NT2/D1 (cell line): Measurements from ENCODE around the gene SPNS1.

Experiments
- DNase-seq: peaks from one replicate; pipeline ENCODE4 v3.0.0-alpha.2; 2011; ENCODE audit warnings: low read depth, low spot score
- H3K27me3 ChIP-seq: 2 replicates; pipeline ENCODE4 v1.6.0; 2011; ENCODE audit warnings: mild to moderate bottlenecking; ENCODE audit not compliant: insufficient read length, insufficient read depth
- H3K36me3 ChIP-seq: 2 replicates; pipeline ENCODE4 v1.6.1; 2011; ENCODE audit warnings: mild to moderate bottlenecking, low read length, mixed read lengths; ENCODE audit not compliant: insufficient read depth, insufficient read length
- H3K4me1 ChIP-seq: 2 replicates; pipeline ENCODE4 v1.5.1; 2011; ENCODE audit not compliant: insufficient read depth, insufficient read length
- H3K4me3 ChIP-seq: 2 replicates; pipeline ENCODE4 v1.5.1; 2011; ENCODE audit warnings: low read depth; ENCODE audit not compliant: insufficient read length
- H3K9ac ChIP-seq: 2 replicates; pipeline ENCODE4 v1.6.0; 2011; ENCODE audit warnings: low read depth; ENCODE audit not compliant: insufficient read length
- H3K9me3 ChIP-seq: 2 replicates; pipeline ENCODE4 v1.5.1; 2011; ENCODE audit warnings: mild to moderate bottlenecking, low read length; ENCODE audit not compliant: insufficient read depth
- SUZ12 ChIP-seq: IDR thresholded peaks from 2 replicates; pipeline ENCODE4 v1.6.1; 2011; ENCODE audit not compliant: insufficient read length, insufficient read depth; ENCODE audit errors: extremely low read depth
- YY1 ChIP-seq: IDR thresholded peaks from 2 replicates; pipeline ENCODE4 v1.6.1; 2011; ENCODE audit not compliant: insufficient read length, insufficient read depth
- ZNF274 ChIP-seq: IDR thresholded peaks from 2 replicates; pipeline ENCODE4 v1.6.1; 2011; ENCODE audit warnings: mild to moderate bottlenecking, low read depth, low read length

Gene SPNS1

DNA sequence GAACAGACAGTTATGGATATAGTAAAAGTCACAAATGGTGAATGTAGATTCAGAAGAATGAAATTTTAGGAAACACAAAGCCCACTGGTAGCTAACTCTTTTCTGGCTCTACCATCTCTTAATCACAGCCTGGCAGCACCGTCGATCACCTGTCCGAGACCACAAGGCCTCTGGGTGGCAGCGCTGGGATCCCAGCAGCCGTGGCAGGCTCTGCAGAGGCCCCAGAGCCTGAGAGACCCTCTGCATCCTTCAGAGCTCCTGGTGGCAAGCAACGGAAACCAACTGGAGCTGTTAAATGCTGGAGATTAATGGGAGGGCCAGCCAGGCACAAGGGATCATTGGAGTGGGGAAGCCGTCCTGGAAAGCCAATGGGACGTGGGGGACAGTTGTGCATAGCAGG is 36.5 kb downstream of the SPNS1 start:
- TF ChIP-seq ZNF274 (no peak), YY1 (no peak), SUZ12 (no peak)
- Histone ChIP-seq H3K9me3 (no peaks in the 10 kb centered on the region), H3K27me3 (no peaks in the 10 kb centered on the region), H3K4me3 (no peak overlapping the region), H3K4me1 (peaks cover 6% of the 10 kb centered on the region), H3K9ac (no peak overlapping the region), H3K36me3 (no peaks in the 10 kb centered on the region)
- DNase-seq: peak; percentile 47

DNA sequence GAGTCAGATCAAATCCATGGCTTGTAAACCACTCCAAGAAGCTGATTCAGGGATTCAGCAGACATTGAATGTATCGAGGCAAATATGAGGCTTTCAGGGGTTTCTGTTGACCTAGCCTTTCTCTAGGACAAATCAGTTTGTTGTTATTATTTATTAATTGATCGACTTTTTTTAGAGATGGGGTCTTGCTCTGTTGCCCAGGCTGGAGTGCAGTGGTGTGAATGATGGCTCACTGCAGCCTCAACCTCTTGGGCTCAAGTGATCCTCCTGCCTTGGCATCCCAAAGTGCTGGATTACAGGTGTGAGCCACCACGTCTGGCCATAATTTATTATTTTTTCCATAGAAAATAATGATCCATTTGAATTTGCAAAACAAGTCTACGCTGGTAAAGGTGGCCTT is 37.3 kb downstream of the SPNS1 start:
- H3K36me3 ChIP-seq: no peaks in the 10 kb centered on the region
- H3K4me1 ChIP-seq: peaks cover 6% of the 10 kb centered on the region
- H3K9me3 ChIP-seq: no peaks in the 10 kb centered on the region
- H3K27me3 ChIP-seq: no peaks in the 10 kb centered on the region
- no peak for TF ChIP-seq YY1
- no peak for TF ChIP-seq SUZ12
- TF ChIP-seq ZNF274: no peak
- DNase-seq: no peak
- H3K4me3 ChIP-seq: no peak overlapping the region
- no peak overlapping the region for H3K9ac ChIP-seq

DNA sequence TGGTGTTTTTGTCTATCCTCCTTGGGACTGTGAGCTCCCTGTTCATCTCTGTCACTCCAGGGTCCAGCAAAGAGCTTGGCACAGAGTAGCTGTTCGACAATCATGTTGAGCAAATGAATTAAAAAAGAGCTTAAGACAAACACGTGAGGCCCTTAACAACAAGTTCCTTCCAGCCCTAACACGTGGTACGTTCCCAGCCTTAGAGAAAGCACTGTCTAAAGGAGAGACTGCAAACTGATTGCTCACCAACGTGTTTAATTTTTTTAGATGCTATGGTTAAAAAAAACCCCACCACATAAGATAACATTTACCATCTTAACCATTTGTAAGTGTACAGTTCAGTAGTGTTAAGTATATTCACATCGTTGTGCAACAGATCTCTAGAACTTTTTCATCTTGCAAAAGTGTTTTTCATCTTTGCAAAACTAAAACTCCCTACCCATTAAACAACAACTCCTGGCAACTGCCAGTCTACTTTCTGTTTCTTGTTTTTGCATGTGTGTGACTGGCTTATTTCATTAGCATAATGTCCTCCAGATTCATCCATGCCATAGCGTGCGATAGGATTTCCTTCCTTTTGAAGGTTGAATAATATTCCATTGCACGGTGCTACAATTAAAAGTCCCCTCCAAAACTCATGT is 38.5 kb downstream of the SPNS1 start:
- no peak for TF ChIP-seq SUZ12
- no peak for TF ChIP-seq YY1
- TF ChIP-seq ZNF274: no peak
- no peak for DNase-seq
- Histone ChIP-seq H3K36me3 (no peaks in the 10 kb centered on the region), H3K9ac (no peak overlapping the region), H3K27me3 (no peaks in the 10 kb centered on the region), H3K4me1 (peaks cover 6% of the 10 kb centered on the region), H3K9me3 (no peaks in the 10 kb centered on the region), H3K4me3 (no peak overlapping the region)

DNA sequence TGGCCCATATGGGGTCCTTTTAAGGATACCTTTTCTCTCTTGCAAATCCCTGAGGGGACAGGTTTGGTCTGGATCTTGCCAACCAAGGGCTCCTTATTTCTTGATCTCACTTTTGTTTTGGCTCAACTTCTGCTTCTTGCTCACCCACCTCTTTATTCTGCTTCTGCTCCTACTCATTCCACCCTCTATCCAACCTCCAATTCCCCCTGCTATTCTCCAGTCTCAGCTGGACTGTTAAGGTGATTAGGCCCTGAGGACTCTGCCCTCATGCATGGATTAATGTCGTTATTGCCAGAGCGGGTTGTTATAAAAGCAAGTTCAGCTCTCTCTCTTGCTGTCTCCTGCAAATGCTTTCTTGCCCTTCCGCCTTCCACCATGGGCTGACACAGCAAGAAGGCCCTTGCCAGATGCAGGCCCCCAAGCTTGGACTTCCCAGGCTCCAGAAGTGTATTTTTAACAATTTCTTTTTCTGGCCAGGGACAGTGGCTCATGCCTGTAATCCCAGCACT is 40.0 kb downstream of the SPNS1 start:
- no peak for TF ChIP-seq YY1
- TF ChIP-seq SUZ12: no peak
- no peaks in the 10 kb centered on the region for H3K36me3 ChIP-seq
- no peak for DNase-seq
- no peak overlapping the region for H3K9ac ChIP-seq
- peaks cover 3% of the 10 kb centered on the region for H3K4me1 ChIP-seq
- no peaks in the 10 kb centered on the region for H3K27me3 ChIP-seq
- H3K4me3 ChIP-seq: no peak overlapping the region
- H3K9me3 ChIP-seq: no peaks in the 10 kb centered on the region

DNA sequence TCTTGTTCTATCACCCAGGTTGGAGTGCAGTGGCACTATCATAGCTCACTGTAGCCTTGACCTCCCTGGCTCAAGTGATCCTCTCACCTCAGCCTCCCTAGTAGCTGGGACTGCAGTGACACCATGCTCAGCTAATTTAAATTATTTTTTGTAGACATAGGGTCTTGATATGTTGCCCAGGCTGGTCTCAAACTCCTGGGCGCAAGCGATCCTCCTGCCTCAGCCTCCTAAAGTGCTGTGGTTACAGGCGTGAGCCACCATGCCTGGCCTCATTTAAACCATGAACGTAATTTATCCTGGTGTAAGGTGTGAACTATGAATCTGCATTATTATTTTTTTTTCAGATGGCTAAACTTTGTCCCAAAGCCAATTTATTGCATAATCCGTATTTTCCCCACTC is 47.6 kb downstream of the SPNS1 start:
- Histone ChIP-seq H3K9ac (no peak overlapping the region), H3K4me1 (peaks cover 5% of the 10 kb centered on the region), H3K4me3 (no peak overlapping the region), H3K9me3 (no peaks in the 10 kb centered on the region), H3K27me3 (no peaks in the 10 kb centered on the region), H3K36me3 (no peaks in the 10 kb centered on the region)
- TF ChIP-seq SUZ12 (no peak), YY1 (no peak)
- no peak for DNase-seq

DNA sequence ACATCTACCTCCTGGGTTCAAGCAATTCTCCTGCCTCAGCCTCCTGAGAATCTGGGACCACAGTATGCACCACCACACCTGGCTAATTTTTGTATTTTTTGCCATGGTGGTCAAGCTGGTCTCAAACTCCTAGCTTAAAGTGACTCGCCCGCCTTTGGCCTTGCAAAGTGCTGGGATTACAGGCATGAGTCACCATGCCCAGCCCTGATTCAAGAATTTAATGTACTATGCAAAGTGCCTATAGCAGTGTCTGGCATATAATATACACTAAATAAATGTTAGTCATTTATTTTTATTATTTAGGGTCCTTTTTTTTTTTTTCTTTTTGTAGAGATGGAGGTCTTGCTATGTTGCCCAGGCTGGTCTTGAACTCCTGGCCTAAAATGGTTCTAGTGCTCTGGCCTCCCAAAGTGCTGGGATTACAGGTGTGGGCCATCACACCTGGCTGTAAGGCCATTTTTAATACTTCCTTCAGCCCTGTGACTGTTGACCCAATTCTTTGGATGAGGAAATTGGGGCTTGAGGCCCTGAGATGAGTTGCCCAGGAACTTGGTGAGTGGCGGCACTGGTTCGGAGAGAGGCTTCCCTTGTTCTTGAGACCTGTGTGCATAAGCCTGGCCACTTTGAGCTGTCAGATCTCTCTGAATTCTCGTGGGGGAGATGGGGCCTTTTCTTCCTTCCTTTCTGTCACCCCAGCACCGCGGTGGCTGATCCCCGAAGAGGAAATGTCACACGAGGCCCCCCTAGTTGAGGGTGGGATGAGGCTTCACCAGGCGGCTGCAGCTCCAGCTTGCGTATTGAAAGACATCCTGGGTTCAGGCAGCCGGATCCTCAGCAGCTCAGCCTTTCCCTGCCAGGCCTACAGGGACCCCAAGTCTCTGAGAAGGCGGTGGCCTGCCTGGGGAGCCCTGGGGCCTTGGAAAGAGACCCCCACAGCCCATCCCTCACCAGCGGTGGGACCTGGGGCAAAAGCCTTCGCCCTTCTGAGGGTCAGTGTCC is 49.0 kb downstream of the SPNS1 start:
- no peaks in the 10 kb centered on the region for H3K9me3 ChIP-seq
- no peaks in the 10 kb centered on the region for H3K36me3 ChIP-seq
- H3K27me3 ChIP-seq: no peaks in the 10 kb centered on the region
- no peak overlapping the region for H3K9ac ChIP-seq
- no peak for DNase-seq
- no peak for TF ChIP-seq ZNF274
- H3K4me3 ChIP-seq: no peak overlapping the region
- H3K4me1 ChIP-seq: peaks cover 7% of the 10 kb centered on the region

DNA sequence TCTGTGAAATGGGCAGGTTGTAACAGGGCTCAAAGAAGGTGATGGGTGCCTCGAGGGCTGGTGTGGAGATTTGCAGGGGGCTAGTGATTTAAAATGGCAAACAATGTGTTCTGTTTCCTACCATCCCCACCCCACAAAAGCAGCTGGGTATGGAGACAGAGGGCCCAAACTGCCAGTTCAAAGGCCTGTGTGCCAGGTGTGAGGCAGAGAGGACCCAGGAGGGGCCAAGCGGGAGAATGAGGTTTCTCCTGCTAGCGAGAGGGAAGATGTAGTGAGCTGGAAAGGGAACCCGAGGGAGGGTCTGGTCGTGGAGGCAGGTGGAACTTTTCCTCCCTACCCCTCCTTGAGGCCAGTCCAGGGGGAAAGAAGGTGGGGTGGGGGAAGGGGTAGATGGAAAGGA is 49.7 kb downstream of the SPNS1 start:
- no peaks in the 10 kb centered on the region for H3K27me3 ChIP-seq
- TF ChIP-seq SUZ12 (no peak), YY1 (no peak), ZNF274 (no peak)
- H3K36me3 ChIP-seq: no peaks in the 10 kb centered on the region
- no peaks in the 10 kb centered on the region for H3K9me3 ChIP-seq
- no peak for DNase-seq
- no peak overlapping the region for H3K4me3 ChIP-seq
- no peak overlapping the region for H3K9ac ChIP-seq
- peaks cover 10% of the 10 kb centered on the region for H3K4me1 ChIP-seq
